H1 (cell line): ENCODE measurements around the gene ESYT1.

Source experiments
- ATF2 ChIP-seq: IDR thresholded peaks from 2 replicates; pipeline ENCODE4 v1.6.1; 2012; ENCODE audit warnings: low read length, inconsistent platforms
- CTCF ChIP-seq, 3 experiments: IDR thresholded peaks; 1 replicate in 2 of 3; 2 replicates in 1 of 3; pipeline versions ENCODE4 v1.5.1 to v1.6.1; 2011; ENCODE audit warnings: low read length in 3 of 3, mild to moderate bottlenecking in 3 of 3, inconsistent platforms in 2 of 3, low read depth in 1 of 3, moderate library complexity in 1 of 3; ENCODE audit not compliant: insufficient read depth in 1 of 3; ENCODE audit errors: control extremely low read depth in 1 of 3
- EP300 ChIP-seq, 2 experiments: IDR thresholded peaks; 1 replicate in 1 of 2; 2 replicates in 1 of 2; pipeline ENCODE4 v1.6.1; 2011 to 2012; ENCODE audit warnings: low read depth in 2 of 2, low read length in 2 of 2, mild to moderate bottlenecking in 2 of 2, borderline replicate concordance in 1 of 2, inconsistent platforms in 1 of 2, moderate library complexity in 1 of 2
- EZH2 ChIP-seq: fragments of 200-600 bp; sonication (generic); IDR thresholded peaks from 2 replicates; pipeline ENCODE4 v1.7.1; 2012; ENCODE audit warnings: low read depth, mild to moderate bottlenecking, moderate library complexity, low read length, inconsistent platforms; ENCODE audit not compliant: severe bottlenecking
- JUN ChIP-seq: IDR thresholded peaks from 2 replicates; pipeline ENCODE4 v1.6.1; 2011; ENCODE audit warnings: low read depth, mild to moderate bottlenecking, improper control_type of control experiment, low read length
- JUND ChIP-seq: IDR thresholded peaks from 2 replicates; pipeline ENCODE4 v1.6.1; 2011; ENCODE audit warnings: mild to moderate bottlenecking, improper control_type of control experiment, low read length
- POLR2A ChIP-seq, 2 experiments: IDR thresholded peaks; 1 replicate in 1 of 2; 2 replicates in 1 of 2; pipeline ENCODE4 v1.6.1; 2011; ENCODE audit warnings: low read depth in 2 of 2, low read length in 2 of 2, mild to moderate bottlenecking in 2 of 2; ENCODE audit errors: control extremely low read depth in 1 of 2
- POLR2AphosphoS5 ChIP-seq: IDR thresholded peaks from 2 replicates; pipeline ENCODE4 v1.6.1; 2011; ENCODE audit warnings: low read depth, low read length
- RBBP5 ChIP-seq: IDR thresholded peaks from 2 replicates; pipeline ENCODE4 v1.7.1; 2012; ENCODE audit warnings: low read depth, mild to moderate bottlenecking, inconsistent platforms, low read length, moderate library complexity, borderline replicate concordance
- RNF2 ChIP-seq: fragments of 200-900, 300-1000 bp; sonication (generic); IDR thresholded peaks from 2 replicates; pipeline ENCODE4 v1.7.1; 2016; ENCODE audit warnings: borderline replicate concordance, low read depth, mild to moderate bottlenecking, antibody characterized with exemption, low read length; ENCODE audit not compliant: poor library complexity, severe bottlenecking; ENCODE audit errors: missing control alignments
- SIN3A ChIP-seq, 2 experiments: IDR thresholded peaks in 1 of 2; conservative IDR thresholded peaks in 1 of 2; 2 replicates each; pipeline ENCODE4 v1.6.1; 2011 to 2012; ENCODE audit warnings: low read length in 2 of 2, improper control_type of control experiment in 1 of 2, low read depth in 1 of 2, mild to moderate bottlenecking in 1 of 2
- TAF1 ChIP-seq: IDR thresholded peaks from 2 replicates; pipeline ENCODE4 v1.6.1; 2011; ENCODE audit warnings: mild to moderate bottlenecking, low read depth, low read length
- YY1 ChIP-seq: IDR thresholded peaks from 2 replicates; pipeline ENCODE4 v1.6.1; 2011; ENCODE audit warnings: low read depth, mild to moderate bottlenecking, low read length
- TF ChIP-seq, protein P1 (sequence below): IDR thresholded peaks from 2 replicates; pipeline ENCODE4 v1.6.1; 2011; ENCODE audit warnings: low read depth, mild to moderate bottlenecking, low read length; ENCODE audit not compliant: insufficient read depth

DNA sequence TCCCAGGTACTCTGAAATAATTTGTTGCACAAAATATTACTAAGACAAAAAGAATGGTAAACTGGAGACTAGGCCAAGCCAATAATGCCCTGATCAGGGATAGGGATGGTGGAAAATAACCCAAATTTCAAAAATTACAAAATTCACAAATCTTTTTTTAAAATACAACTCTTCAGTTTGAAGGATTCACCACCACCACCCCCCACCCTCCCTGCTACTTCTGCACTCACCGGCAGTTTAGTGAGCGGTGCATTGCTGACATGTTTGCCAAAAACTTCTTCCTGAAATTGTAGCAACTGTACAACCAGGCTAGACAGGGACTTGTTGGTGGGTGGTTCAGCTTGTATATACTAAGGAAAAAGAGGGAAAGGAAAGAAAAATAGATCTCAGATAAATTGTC lies 58.9 kb downstream of the ESYT1 start:
- TF ChIP-seq ATF2 (no peak), CTCF (IDR thresholded peaks at IDR 0.05; ENCODE audit: control extremely low read depth in 1 of 3, insufficient read depth in 1 of 3, low read depth in 1 of 3, low read length in 3 of 3) (no peak), RNF2 (no peak), EP300 (IDR thresholded peaks at IDR 0.05; ENCODE audit: borderline replicate concordance in 1 of 2, low read depth in 2 of 2, low read length in 2 of 2) (no peak), POLR2AphosphoS5 (no peak), JUN (no peak), RBBP5 (no peak), YY1 (no peak), POLR2A (IDR thresholded peaks at IDR 0.05; ENCODE audit: control extremely low read depth in 1 of 2, low read depth in 2 of 2, low read length in 2 of 2) (no peak), SIN3A (conservative IDR thresholded peaks at IDR 0.05 in 1 of 2, IDR thresholded peaks at IDR 0.05 in 1 of 2; ENCODE audit: low read depth in 1 of 2, low read length in 2 of 2) (no peak), JUND (no peak), EZH2 (no peak), TAF1 (no peak)
- TF ChIP-seq, protein P1, sequence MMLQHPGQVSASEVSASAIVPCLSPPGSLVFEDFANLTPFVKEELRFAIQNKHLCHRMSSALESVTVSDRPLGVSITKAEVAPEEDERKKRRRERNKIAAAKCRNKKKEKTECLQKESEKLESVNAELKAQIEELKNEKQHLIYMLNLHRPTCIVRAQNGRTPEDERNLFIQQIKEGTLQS = no peak
